WTC11 (cell line): ENCODE measurements around the gene ROR2. TPM values are rescaled to one million over a fixed set of nuclear protein-coding genes. Genes with fewer than 3 reads are reported as not detected.

Experiments
- ATAC-seq: fragments of 200-7000 bp; cut with Tn5 transposase; 2 replicates; pipeline ENCODE4 v1.10.0; 2021; ENCODE audit warnings: mild to moderate bottlenecking, moderate library complexity
- CTCF ChIA-PET: fragments of 300-600 bp; sonication (Branson Sonifier 250); formaldehyde crosslinking; loops from one replicate; lab custom pipeline; 2021; ENCODE audit warnings: antibody characterized with exemption; lab: Charles Lee
- POLR2A ChIA-PET: fragments of 350-600 bp; sonication (Branson Sonifier 250); formaldehyde crosslinking; loops from one replicate; lab custom pipeline; 2021; ENCODE audit warnings: antibody characterized with exemption; lab: Charles Lee
- DNase-seq: peaks from one replicate; pipeline ENCODE4 v3.0.0; 2021; ENCODE audit warnings: low spot score
- H3K27ac Mint-ChIP-seq: 2 replicates; pipeline ENCODE4 v1.8.0; 2021; ENCODE audit warnings: mixed read lengths
- H3K27me3 Mint-ChIP-seq: 2 replicates; pipeline ENCODE4 v1.8.0; 2021; ENCODE audit warnings: low read depth, mild to moderate bottlenecking, moderate library complexity, mixed read lengths
- H3K36me3 Mint-ChIP-seq: 2 replicates; pipeline ENCODE4 v1.8.0; 2021; ENCODE audit warnings: mixed read lengths
- H3K4me1 Mint-ChIP-seq: 2 replicates; pipeline ENCODE4 v1.8.0; 2022; ENCODE audit warnings: mixed read lengths
- H3K4me3 Mint-ChIP-seq: 2 replicates; pipeline ENCODE4 v1.8.0; 2021; ENCODE audit warnings: mild to moderate bottlenecking, moderate library complexity, mixed read lengths
- H3K9me3 Mint-ChIP-seq: 2 replicates; pipeline ENCODE4 v1.8.0; 2021; ENCODE audit warnings: mixed read lengths
- ATF1 ChIP-seq: sonication (generic); formaldehyde crosslinking; IDR thresholded peaks from 2 replicates; pipeline ENCODE4 v1.8.1; 2023; ENCODE audit warnings: mild to moderate bottlenecking, moderate library complexity, missing genetic modification reagents
- CREM ChIP-seq: sonication (generic); formaldehyde crosslinking; IDR thresholded peaks from 2 replicates; pipeline ENCODE4 v1.8.1; 2022; ENCODE audit warnings: mild to moderate bottlenecking, missing genetic modification reagents, moderate library complexity
- ELF4 ChIP-seq: sonication (generic); formaldehyde crosslinking; IDR thresholded peaks from 2 replicates; pipeline ENCODE4 v1.8.1; 2022; ENCODE audit warnings: low read depth, mild to moderate bottlenecking, moderate library complexity, missing genetic modification reagents
- GABPB1 ChIP-seq: sonication (generic); formaldehyde crosslinking; IDR thresholded peaks from 2 replicates; pipeline ENCODE4 v1.8.1; 2023; ENCODE audit warnings: mild to moderate bottlenecking, missing genetic modification reagents
- JAZF1 ChIP-seq: fragments of 250-450 bp; sonication (Bioruptor Pico); IDR thresholded peaks from 2 replicates; pipeline ENCODE4 v1.9.0; 2021; ENCODE audit warnings: moderate library complexity, mild to moderate bottlenecking, inconsistent platforms
- NFATC4 ChIP-seq: fragments of 250-450 bp; sonication (Bioruptor Pico); IDR thresholded peaks from 2 replicates; pipeline ENCODE4 v1.9.0; 2021; ENCODE audit warnings: mild to moderate bottlenecking
- NR3C1 ChIP-seq: sonication (generic); formaldehyde crosslinking; conservative IDR thresholded peaks from 2 replicates; pipeline ENCODE4 v1.8.1; 2023; ENCODE audit warnings: low read depth, mild to moderate bottlenecking, missing genetic modification reagents
- RELA ChIP-seq: sonication (generic); formaldehyde crosslinking; IDR thresholded peaks from 2 replicates; pipeline ENCODE4 v1.8.1; 2022; ENCODE audit warnings: missing genetic modification reagents, mild to moderate bottlenecking, borderline replicate concordance
- SMAD3 ChIP-seq: sonication (generic); formaldehyde crosslinking; IDR thresholded peaks from 2 replicates; pipeline ENCODE4 v1.8.0; 2022; ENCODE audit warnings: missing genetic modification reagents, mild to moderate bottlenecking, borderline replicate concordance
- TEAD1 ChIP-seq: sonication (generic); formaldehyde crosslinking; IDR thresholded peaks from 2 replicates; pipeline ENCODE4 v1.8.0; 2022; ENCODE audit warnings: mild to moderate bottlenecking, missing genetic modification reagents
- ZBTB21 ChIP-seq: sonication (generic); formaldehyde crosslinking; IDR thresholded peaks from 2 replicates; pipeline ENCODE4 v1.8.1; 2023; ENCODE audit warnings: mild to moderate bottlenecking, missing genetic modification reagents, borderline replicate concordance
- ZNF121 ChIP-seq: sonication (generic); formaldehyde crosslinking; IDR thresholded peaks from 2 replicates; pipeline ENCODE4 v1.8.0; 2023; ENCODE audit warnings: missing genetic modification reagents
- ZNF263 ChIP-seq: sonication (generic); formaldehyde crosslinking; IDR thresholded peaks from 2 replicates; pipeline ENCODE4 v1.8.1; 2022; ENCODE audit warnings: low read depth, mild to moderate bottlenecking, moderate library complexity, missing genetic modification reagents
- total RNA-seq: library from RNA; stranded (reverse); gene quantifications from 3 replicates; pipeline ENCODE4 v1.2.3, GENCODE V29; 2021
- TF ChIP-seq, protein P1 (sequence below): sonication (generic); formaldehyde crosslinking; IDR thresholded peaks from 2 replicates; pipeline ENCODE4 v1.8.1; 2023; ENCODE audit warnings: mild to moderate bottlenecking, missing genetic modification reagents, moderate library complexity
- TF ChIP-seq, protein P2 (sequence below): sonication (generic); formaldehyde crosslinking; IDR thresholded peaks from 2 replicates; pipeline ENCODE4 v1.8.0; 2022; ENCODE audit warnings: mild to moderate bottlenecking, missing genetic modification reagents
- TF ChIP-seq, protein P3 (sequence below): sonication (generic); formaldehyde crosslinking; conservative IDR thresholded peaks from 2 replicates; pipeline ENCODE4 v1.8.1; 2022; ENCODE audit warnings: mild to moderate bottlenecking, missing genetic modification reagents
- TF ChIP-seq, protein P4 (sequence below): sonication (generic); formaldehyde crosslinking; IDR thresholded peaks from 2 replicates; pipeline ENCODE4 v1.8.1; 2022; ENCODE audit warnings: missing genetic modification reagents, borderline replicate concordance
- TF ChIP-seq, protein P5 (sequence below): sonication (generic); formaldehyde crosslinking; IDR thresholded peaks from 2 replicates; pipeline ENCODE4 v1.8.0; 2023; ENCODE audit warnings: mild to moderate bottlenecking, missing genetic modification reagents
- TF ChIP-seq, protein P6 (sequence below): fragments of 250-450 bp; sonication (Bioruptor Pico); IDR thresholded peaks from 2 replicates; pipeline ENCODE4 v1.9.0; 2021; ENCODE audit warnings: moderate library complexity, mild to moderate bottlenecking, inconsistent platforms, borderline replicate concordance

ROR2 gene
- total RNA-seq, 1 experiment from 2014 or later: 19.8 TPM

DNA sequence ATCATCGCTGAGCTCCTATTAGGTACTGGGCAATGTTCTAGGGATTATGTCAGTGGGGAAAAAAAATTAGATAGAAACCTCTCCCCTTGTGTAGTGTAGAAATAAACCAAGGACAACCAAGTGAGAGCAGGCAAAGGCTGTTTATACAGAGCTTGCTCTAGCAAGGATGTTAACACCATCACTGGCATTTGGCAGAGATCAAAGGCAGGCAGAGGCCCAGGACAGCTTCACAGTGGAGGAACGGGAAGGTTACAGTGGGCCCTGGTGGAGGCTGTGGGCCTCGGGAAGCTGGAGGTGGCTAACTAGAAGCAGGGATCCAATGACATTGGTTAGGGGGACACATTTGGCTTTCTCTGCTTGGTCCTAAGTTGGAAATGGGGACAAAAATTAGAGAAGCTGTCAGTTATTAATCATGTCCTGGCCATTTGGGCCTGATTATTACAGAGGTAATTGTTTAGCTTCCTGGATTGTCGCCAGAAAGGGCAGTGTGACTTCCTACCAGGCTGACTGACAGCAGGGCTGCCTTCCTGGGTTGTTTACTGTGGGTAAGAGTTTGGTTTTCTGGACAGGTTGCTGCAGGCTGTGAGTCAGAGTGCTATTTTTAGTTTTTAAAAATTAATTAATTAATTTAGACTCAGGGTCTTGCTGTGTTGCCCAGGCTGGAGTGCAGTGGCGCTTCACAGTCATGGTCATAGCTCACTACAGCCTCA lies 259.3 kb downstream of the ROR2 start (continued):
- TF ChIP-seq NFATC4 (no peak), ZNF263 (no peak), NR3C1 (CRISPR knock-in tag) (no peak), CREM (CRISPR knock-in tag) (no peak), SMAD3 (CRISPR knock-in tag) (no peak), ATF1 (CRISPR knock-in tag) (no peak)
- TF ChIP-seq, protein P1, sequence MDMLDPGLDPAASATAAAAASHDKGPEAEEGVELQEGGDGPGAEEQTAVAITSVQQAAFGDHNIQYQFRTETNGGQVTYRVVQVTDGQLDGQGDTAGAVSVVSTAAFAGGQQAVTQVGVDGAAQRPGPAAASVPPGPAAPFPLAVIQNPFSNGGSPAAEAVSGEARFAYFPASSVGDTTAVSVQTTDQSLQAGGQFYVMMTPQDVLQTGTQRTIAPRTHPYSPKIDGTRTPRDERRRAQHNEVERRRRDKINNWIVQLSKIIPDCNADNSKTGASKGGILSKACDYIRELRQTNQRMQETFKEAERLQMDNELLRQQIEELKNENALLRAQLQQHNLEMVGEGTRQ: no peak
- TF ChIP-seq, protein P2, sequence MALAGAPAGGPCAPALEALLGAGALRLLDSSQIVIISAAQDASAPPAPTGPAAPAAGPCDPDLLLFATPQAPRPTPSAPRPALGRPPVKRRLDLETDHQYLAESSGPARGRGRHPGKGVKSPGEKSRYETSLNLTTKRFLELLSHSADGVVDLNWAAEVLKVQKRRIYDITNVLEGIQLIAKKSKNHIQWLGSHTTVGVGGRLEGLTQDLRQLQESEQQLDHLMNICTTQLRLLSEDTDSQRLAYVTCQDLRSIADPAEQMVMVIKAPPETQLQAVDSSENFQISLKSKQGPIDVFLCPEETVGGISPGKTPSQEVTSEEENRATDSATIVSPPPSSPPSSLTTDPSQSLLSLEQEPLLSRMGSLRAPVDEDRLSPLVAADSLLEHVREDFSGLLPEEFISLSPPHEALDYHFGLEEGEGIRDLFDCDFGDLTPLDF (CRISPR knock-in tag): no peak
- TF ChIP-seq, protein P3, sequence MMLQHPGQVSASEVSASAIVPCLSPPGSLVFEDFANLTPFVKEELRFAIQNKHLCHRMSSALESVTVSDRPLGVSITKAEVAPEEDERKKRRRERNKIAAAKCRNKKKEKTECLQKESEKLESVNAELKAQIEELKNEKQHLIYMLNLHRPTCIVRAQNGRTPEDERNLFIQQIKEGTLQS: no peak
- TF ChIP-seq, protein P4, sequence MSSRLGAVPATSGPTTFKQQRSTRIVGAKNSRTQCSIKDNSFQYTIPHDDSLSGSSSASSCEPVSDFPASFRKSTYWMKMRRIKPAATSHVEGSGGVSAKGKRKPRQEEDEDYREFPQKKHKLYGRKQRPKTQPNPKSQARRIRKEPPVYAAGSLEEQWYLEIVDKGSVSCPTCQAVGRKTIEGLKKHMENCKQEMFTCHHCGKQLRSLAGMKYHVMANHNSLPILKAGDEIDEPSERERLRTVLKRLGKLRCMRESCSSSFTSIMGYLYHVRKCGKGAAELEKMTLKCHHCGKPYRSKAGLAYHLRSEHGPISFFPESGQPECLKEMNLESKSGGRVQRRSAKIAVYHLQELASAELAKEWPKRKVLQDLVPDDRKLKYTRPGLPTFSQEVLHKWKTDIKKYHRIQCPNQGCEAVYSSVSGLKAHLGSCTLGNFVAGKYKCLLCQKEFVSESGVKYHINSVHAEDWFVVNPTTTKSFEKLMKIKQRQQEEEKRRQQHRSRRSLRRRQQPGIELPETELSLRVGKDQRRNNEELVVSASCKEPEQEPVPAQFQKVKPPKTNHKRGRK (CRISPR knock-in tag): no peak
- TF ChIP-seq, protein P5, sequence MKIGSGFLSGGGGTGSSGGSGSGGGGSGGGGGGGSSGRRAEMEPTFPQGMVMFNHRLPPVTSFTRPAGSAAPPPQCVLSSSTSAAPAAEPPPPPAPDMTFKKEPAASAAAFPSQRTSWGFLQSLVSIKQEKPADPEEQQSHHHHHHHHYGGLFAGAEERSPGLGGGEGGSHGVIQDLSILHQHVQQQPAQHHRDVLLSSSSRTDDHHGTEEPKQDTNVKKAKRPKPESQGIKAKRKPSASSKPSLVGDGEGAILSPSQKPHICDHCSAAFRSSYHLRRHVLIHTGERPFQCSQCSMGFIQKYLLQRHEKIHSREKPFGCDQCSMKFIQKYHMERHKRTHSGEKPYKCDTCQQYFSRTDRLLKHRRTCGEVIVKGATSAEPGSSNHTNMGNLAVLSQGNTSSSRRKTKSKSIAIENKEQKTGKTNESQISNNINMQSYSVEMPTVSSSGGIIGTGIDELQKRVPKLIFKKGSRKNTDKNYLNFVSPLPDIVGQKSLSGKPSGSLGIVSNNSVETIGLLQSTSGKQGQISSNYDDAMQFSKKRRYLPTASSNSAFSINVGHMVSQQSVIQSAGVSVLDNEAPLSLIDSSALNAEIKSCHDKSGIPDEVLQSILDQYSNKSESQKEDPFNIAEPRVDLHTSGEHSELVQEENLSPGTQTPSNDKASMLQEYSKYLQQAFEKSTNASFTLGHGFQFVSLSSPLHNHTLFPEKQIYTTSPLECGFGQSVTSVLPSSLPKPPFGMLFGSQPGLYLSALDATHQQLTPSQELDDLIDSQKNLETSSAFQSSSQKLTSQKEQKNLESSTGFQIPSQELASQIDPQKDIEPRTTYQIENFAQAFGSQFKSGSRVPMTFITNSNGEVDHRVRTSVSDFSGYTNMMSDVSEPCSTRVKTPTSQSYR: no peak
- TF ChIP-seq, protein P6, sequence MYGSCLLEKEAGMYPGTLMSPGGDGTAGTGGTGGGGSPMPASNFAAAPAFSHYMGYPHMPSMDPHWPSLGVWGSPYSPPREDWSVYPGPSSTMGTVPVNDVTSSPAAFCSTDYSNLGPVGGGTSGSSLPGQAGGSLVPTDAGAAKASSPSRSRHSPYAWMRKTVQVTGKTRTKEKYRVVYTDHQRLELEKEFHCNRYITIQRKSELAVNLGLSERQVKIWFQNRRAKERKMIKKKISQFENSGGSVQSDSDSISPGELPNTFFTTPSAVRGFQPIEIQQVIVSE: no peak

DNA sequence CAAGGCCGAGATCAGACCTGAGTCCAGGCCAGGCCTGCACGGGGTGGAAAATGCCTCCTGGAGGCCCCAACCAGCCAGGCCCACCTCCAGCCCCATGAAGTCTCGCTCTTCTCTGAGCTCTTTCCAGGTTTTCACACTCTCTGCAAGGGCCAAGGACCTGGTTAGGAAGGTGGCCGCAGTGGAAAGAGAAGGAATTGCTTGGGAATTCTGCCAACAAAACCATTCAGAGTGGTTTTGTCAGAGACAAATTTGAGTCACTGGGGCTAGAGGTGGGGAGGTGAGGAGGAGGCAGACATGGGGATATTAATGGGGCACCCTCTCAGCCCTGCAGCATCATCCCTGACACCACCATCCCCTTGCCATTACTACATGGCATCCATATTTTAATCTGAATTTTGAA lies 261.0 kb downstream of the ROR2 start:
- Mint-ChIP-seq H3K9me3 (no peaks in the 10 kb centered on the region), H3K27me3 (no peaks in the 10 kb centered on the region), H3K36me3 (no peaks in the 10 kb centered on the region), H3K4me3 (no peak overlapping the region), H3K4me1 (peaks cover 12% of the 10 kb centered on the region), H3K27ac (no peak overlapping the region)
- TF ChIP-seq ELF4 (CRISPR knock-in tag) (no peak), ZBTB21 (CRISPR knock-in tag) (no peak), JAZF1 (CRISPR knock-in tag) (no peak), ZNF121 (CRISPR knock-in tag) (no peak), RELA (CRISPR knock-in tag) (no peak), TEAD1 (no peak), GABPB1 (CRISPR knock-in tag) (no peak)
- ChIA-PET CTCF (no interaction called here), POLR2A (no interaction called here)
- ATAC-seq (no peak), DNase-seq (no peak)
